OCI-LY3 (cell line): ENCODE data around the gene CLDN9.

Experiments
- H2AFZ ChIP-seq: fragments of 200-600, 300-600 bp; shearing (Covaris generic); 2 replicates; pipeline ENCODE4 v1.6.0; 2014; ENCODE audit warnings: antibody characterized with exemption, low read depth, low read length
- H3K27ac ChIP-seq: fragments of 200-600, 300-600 bp; sonication (generic); 2 replicates; pipeline ENCODE4 v1.5.1; 2014; ENCODE audit warnings: mild to moderate bottlenecking, low read length, moderate library complexity, mixed read lengths
- H3K27me3 ChIP-seq: fragments of 200-600, 300-600 bp; sonication (generic); 2 replicates; pipeline ENCODE4 v1.6.1; 2014; ENCODE audit warnings: low read depth, low read length, mixed read lengths
- H3K36me3 ChIP-seq: fragments of 200-600, 300-600 bp; sonication (generic); replicated peaks from 2 replicates; pipeline ENCODE3; 2014; ENCODE audit warnings: low read depth, low read length, mixed read lengths
- H3K4me1 ChIP-seq: fragments of 300-600, 200-600 bp; sonication (generic); 2 replicates; pipeline ENCODE4 v1.6.1; 2014; ENCODE audit warnings: low read length, mixed read lengths
- H3K4me2 ChIP-seq: fragments of 200-600, 300-600 bp; sonication (generic); 2 replicates; pipeline ENCODE4 v1.6.1; 2014; ENCODE audit warnings: low read length, mixed read lengths
- H3K4me3 ChIP-seq: fragments of 300-600, 200-600 bp; sonication (generic); 2 replicates; pipeline ENCODE4 v1.5.1; 2014; ENCODE audit warnings: antibody characterized with exemption, mild to moderate bottlenecking, low read length, moderate library complexity
- H3K79me2 ChIP-seq: fragments of 300-600, 200-600 bp; shearing (Covaris generic); 2 replicates; pipeline ENCODE4 v1.6.1; 2014; ENCODE audit warnings: mild to moderate bottlenecking, low read length, mixed read lengths
- H3K9ac ChIP-seq: fragments of 300-600, 200-600 bp; shearing (Covaris generic); 2 replicates; pipeline ENCODE4 v1.6.0; 2014; ENCODE audit warnings: mild to moderate bottlenecking, low read length, moderate library complexity
- H3K9me3 ChIP-seq: fragments of 200-600, 300-600 bp; shearing (Covaris generic); 2 replicates; pipeline ENCODE4 v1.6.1; 2014; ENCODE audit warnings: low read length, mixed read lengths; ENCODE audit not compliant: insufficient read depth
- H4K20me1 ChIP-seq: fragments of 200-600, 300-600 bp; sonication (generic); 2 replicates; pipeline ENCODE4 v1.6.1; 2016; ENCODE audit warnings: low read length, mixed read lengths; ENCODE audit not compliant: insufficient read depth
- EZH2phosphoT487 ChIP-seq: fragments of 200-600 bp; shearing (Covaris generic); IDR thresholded peaks from 2 replicates; pipeline ENCODE4 v1.6.1; 2018; ENCODE audit warnings: antibody characterized with exemption, mixed run types, low read depth
- TF ChIP-seq, protein P1 (sequence below): fragments of 200-600, 300-600 bp; sonication (generic); IDR thresholded peaks from 2 replicates; pipeline ENCODE4 v1.5.1; 2014; ENCODE audit warnings: antibody characterized with exemption, low read length, low read depth

CLDN9 gene

DNA sequence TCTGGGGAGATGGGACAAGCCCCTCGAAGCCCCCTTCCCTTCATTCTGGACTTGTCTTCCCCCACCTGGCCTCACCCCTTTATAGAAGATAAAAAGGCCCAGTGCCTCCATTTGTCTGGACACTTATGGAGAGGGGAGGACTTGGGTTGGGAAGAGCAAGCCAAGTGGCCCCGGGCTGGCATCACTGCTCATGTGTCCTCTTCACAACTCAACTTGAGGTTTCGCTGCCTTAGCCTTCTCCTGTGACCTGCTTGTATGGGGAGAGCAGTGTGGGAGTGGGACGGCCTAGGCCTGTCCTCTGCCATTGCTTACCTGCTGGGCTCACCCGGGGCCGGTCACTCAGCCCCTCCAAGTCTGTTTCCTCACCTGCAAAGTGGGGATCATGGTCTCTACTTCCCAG lies 42.2 kb upstream of the CLDN9 start:
- TF ChIP-seq EZH2phosphoT487 = no peak
- TF ChIP-seq, protein P1, sequence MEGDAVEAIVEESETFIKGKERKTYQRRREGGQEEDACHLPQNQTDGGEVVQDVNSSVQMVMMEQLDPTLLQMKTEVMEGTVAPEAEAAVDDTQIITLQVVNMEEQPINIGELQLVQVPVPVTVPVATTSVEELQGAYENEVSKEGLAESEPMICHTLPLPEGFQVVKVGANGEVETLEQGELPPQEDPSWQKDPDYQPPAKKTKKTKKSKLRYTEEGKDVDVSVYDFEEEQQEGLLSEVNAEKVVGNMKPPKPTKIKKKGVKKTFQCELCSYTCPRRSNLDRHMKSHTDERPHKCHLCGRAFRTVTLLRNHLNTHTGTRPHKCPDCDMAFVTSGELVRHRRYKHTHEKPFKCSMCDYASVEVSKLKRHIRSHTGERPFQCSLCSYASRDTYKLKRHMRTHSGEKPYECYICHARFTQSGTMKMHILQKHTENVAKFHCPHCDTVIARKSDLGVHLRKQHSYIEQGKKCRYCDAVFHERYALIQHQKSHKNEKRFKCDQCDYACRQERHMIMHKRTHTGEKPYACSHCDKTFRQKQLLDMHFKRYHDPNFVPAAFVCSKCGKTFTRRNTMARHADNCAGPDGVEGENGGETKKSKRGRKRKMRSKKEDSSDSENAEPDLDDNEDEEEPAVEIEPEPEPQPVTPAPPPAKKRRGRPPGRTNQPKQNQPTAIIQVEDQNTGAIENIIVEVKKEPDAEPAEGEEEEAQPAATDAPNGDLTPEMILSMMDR = no peak
- H3K9me3 ChIP-seq = no peaks in the 10 kb centered on the region
- peak overlapping the region; percentile 87 for H3K9ac ChIP-seq
- peaks cover 38% of the 10 kb centered on the region for H3K36me3 ChIP-seq
- peaks cover 34% of the 10 kb centered on the region for H3K79me2 ChIP-seq
- H2AFZ ChIP-seq = no peak overlapping the region
- H3K27ac ChIP-seq = peak overlapping the region; percentile 26
- H4K20me1 ChIP-seq = peaks cover 32% of the 10 kb centered on the region
- no peaks in the 10 kb centered on the region for H3K27me3 ChIP-seq
- peak overlapping the region; percentile 97 for H3K4me3 ChIP-seq
- peak overlapping the region; percentile 79 for H3K4me2 ChIP-seq
- H3K4me1 ChIP-seq = peaks cover 26% of the 10 kb centered on the region

DNA sequence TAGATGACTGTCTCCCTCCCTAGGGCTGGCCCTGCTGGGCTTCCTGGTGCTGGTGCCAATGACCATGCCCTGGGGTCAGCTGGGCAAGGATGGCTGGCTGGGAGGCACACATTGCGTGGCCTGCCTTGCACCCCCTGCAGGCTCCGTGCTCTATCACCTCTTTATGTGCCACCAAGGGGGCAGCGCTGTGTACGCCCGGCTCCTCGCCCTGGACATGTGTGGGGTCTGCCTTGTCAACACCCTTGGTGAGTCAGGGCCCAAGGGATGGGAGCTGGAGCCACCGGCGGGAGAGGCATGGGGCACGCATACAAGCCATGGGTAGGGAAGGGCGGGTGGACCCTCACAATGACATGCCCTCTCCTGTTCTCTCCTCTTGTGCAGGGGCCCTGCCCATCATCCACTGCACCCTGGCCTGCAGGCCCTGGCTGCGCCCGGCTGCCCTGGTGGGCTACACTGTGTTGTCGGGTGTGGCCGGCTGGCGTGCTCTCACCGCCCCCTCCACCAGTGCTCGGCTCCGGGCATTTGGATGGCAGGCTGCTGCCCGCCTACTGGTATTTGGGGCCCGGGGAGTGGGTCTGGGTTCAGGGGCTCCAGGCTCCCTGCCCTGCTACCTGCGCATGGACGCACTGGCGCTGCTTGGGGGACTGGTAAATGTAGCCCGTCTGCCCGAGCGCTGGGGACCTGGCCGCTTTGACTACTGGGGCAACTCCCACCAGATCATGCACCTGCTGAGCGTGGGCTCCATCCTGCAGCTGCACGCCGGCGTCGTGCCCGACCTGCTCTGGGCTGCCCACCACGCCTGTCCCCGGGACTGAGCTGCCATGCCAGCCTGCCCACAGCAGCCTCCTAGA lies 41.4 kb upstream of the CLDN9 start:
- Histone ChIP-seq H3K4me1 (peaks cover 20% of the 10 kb centered on the region), H3K27me3 (no peaks in the 10 kb centered on the region), H3K9me3 (no peaks in the 10 kb centered on the region), H2AFZ (no peak overlapping the region), H3K9ac (no peak overlapping the region), H3K36me3 (peaks cover 40% of the 10 kb centered on the region), H4K20me1 (peaks cover 29% of the 10 kb centered on the region), H3K27ac (no peak overlapping the region), H3K4me3 (peak overlapping the region; percentile 97), H3K79me2 (peaks cover 28% of the 10 kb centered on the region), H3K4me2 (peak overlapping the region; percentile 79)
- no peak for TF ChIP-seq EZH2phosphoT487
- TF ChIP-seq, protein P1 = 0 out of 2 replicates have a peak, but pooled peaks have one; percentile 7

DNA sequence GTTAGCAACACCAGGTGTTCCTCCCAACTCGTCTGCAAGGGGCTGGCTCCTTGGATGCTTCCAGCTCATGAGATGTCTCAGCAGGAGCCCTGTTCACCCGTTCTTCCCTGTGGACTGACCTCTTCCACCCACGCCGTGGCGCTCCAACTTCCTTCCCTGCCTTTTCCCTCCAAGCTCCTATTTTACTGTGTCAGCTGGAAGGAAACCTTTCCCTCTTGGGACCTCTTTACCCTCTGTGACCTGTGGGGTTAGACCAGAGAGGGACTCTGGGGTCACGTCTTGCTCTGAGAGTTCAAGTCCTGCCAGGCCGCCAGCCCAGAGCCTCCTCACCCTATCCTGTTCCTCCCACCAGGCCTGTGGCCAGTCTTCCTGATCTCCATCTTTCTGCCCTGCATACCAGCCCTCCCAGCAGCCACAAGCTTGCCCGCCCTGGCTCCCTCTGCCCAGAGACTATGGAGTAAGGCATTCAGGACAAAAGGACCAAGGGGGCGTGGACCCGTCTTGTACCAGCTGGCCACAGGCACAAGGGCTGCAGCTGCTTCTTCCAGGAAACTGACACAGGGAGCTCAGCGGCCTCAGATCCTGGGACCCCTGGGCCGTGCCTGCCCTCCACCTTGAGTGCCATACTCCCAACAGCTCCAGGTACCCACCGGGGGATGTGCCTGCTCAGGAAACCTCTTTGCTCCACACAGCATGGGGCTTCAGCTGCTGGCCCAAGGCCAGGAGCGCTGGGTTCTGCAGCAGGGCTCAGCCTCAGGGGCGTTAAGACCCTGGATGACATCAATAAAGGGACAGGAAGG lies 40.5 kb upstream of the CLDN9 start:
- H4K20me1 ChIP-seq = peaks cover 29% of the 10 kb centered on the region
- H3K36me3 ChIP-seq = peaks cover 42% of the 10 kb centered on the region
- H3K4me2 ChIP-seq = no peak overlapping the region
- H2AFZ ChIP-seq = no peak overlapping the region
- no peaks in the 10 kb centered on the region for H3K9me3 ChIP-seq
- no peak for TF ChIP-seq EZH2phosphoT487
- TF ChIP-seq, protein P1 = no peak
- H3K27ac ChIP-seq = no peak overlapping the region
- H3K4me1 ChIP-seq = peaks cover 20% of the 10 kb centered on the region
- H3K27me3 ChIP-seq = no peaks in the 10 kb centered on the region
- H3K79me2 ChIP-seq = peaks cover 28% of the 10 kb centered on the region
- H3K4me3 ChIP-seq = no peak overlapping the region
- H3K9ac ChIP-seq = no peak overlapping the region

DNA sequence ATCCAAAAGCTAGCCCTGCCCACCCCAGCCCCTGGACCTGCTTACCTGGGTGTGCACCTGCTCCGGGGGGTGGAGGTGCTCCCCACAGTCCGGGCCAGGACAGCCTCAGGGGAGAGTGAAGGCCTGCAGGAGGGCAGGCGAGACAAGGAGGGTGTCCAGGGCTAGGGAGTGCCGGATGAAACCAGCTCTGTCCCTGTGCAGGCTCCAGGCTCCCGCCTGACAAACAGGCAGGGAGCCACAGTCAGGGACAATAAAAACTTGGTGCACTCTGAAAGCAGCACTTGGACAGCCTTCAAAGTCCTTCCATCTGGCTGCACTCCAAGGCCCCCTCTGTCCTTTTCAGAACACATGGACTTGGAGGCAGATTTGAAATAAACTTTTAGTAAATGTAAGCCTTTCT lies 39.6 kb upstream of the CLDN9 start:
- H3K9ac ChIP-seq = no peak overlapping the region

More for the DNA sequence above, 39.6 kb upstream of the CLDN9 start:
- no peaks in the 10 kb centered on the region for H3K27me3 ChIP-seq
- no peak overlapping the region for H3K4me2 ChIP-seq
- H3K4me3 ChIP-seq = no peak overlapping the region
- peaks cover 29% of the 10 kb centered on the region for H4K20me1 ChIP-seq
- H3K9me3 ChIP-seq = no peaks in the 10 kb centered on the region
- H3K4me1 ChIP-seq = peaks cover 16% of the 10 kb centered on the region
- peaks cover 45% of the 10 kb centered on the region for H3K36me3 ChIP-seq
- peaks cover 37% of the 10 kb centered on the region for H3K79me2 ChIP-seq
- H2AFZ ChIP-seq = no peak overlapping the region
- no peak overlapping the region for H3K27ac ChIP-seq
- TF ChIP-seq, protein P1 = no peak
